ENCODE data around the gene PCMTD2.
"Not testable (repeated sequence)": the region's sequence is repeated elsewhere in the genome, so short reads cannot be mapped to it uniquely, and the experiment has no call there.

The PCMTD2 gene

DNA sequence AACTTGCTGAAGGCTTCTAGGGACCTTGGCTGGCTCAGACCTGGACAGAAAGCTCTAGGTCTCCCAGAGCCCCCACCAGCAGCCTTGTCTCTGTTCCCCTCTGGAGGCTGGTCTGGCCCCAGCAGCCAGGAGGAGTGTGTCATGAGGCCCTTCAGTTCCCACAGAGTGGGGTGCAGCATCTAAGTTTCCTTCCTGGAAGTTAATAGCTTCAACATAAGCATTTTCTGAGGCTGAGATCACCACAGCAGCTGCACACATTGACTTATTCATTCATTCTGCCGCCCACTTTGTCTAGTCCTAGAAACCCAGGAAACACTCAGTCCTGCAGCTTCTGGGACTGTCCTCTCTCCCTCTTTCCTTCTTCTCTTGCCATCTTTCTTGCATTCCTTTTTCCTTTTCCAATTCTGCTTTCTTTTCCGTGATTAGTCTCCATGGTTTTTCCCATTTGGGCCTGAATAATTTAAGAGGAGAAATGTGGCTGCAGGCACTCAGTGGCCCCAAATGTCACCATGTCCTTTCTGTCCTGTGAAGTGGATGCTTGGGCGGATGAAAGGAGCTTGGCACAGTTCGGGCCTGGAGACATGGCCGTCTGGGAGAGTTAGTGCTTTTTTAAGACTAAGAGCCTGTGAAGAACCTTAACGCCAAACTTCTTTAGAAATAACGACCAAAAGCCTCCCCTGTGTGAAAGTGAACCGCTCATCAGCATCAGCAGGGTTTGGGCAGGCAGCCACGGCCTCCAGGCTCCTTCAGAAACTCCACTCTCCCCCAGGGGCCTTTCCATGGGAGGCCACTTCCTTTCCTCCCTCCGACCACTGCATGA, 31.0 kb upstream of the PCMTD2 start:
- DNase-seq (ENCODE audit: low spot score): no peak

DNA sequence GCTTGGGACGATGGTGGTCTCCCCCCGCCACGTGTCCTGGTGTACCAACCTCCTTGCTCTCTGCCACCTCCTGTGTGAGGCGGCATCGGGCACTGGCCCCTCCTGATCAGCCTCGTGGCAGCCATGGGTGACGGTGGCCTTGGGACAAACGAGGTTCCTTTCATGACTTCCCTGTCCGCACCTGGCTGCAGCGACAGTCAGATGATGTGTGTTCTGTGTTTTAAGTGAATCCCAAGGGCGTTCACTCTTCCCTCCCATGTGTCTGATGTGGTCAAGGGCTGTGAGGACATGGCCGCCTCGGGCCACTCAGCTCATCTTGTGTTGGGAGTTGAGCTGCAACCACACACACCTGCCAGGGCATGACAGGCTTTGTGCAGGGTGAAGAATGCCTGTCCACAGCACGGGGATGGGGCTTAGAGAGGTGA, 30.4 kb upstream of the PCMTD2 start:
- no peak for DNase-seq (ENCODE audit: low spot score)

DNA sequence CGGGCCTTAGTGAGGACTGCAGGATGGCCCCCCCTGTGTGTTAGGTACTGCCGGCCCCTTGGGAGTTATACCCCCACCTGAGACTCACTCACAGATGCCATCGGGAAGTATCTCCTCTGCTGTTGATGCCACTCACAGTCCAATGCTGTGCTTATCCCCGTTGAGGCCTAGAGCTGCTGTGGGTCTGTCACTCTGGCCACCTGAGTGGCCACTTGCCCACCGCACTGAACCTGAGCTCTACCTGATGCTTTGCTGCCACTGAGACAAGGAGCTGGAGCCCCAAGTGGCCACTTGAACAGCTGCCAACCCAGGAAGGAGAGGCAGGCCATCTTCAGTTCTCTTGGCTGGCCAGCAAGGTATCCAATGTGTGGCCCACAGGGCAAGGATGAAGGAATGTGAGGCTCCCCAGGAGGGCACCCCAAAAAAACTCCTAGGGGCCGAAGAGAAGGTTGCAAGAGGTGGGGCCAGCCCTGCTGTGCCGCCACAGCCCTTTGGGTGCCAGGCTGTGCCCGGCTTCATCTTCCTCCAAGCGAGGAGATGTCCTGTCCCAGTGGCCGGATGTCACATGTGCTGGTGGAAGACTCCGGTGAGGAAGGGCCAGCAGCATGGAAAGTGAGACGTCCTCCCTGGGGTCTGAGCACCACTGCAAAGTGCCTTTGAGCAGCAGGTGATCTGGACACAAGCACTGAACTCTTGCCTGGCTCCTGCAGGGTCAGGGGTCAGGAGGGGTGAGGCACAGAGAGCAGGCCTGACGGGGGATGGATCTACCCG, 29.5 kb upstream of the PCMTD2 start:
- DNase-seq (ENCODE audit: low spot score): no peak

DNA sequence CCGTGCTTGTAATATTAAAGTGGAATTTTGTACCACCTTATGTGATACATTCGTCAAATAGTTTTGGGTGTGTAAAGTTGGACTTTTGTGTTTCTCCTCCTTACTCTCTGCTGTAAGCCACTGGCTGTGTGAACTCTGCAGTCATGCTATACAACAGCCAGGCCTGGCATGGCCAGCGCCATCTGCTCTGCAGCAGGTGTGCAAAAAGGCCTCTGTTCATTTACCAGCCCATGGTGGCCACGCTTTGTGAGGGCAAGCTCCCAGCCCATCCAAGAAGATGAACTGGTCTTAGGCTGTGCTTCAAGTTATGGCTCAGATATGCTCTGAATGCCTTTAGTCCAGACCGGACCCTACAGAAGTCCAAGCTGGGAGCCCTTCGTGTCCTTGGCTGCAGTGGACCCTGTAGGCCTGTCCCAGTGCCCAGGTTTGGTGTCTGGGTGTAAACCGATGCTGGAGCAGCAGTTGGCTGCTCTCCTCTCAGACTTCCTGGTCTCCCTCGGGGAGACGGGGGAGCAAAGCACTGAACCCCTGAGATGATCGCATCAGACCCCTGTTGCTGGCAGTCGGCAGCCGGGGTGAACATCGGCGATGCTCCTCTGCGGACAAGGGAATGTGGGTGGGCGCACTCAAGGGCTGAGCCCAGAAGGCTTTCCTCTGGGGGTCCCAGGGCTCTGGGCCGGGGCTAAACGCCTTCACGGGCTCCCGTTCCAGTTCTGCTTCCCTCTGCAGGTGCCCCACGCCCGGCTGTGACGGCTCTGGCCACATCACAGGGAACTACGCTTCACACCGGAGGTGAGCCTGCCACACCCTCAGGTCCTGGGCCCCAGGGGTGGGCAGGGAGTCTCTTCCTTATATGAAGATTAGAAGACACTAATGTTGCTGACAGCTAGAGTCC, 28.6 kb upstream of the PCMTD2 start:
- no peak for DNase-seq (ENCODE audit: low spot score)

DNA sequence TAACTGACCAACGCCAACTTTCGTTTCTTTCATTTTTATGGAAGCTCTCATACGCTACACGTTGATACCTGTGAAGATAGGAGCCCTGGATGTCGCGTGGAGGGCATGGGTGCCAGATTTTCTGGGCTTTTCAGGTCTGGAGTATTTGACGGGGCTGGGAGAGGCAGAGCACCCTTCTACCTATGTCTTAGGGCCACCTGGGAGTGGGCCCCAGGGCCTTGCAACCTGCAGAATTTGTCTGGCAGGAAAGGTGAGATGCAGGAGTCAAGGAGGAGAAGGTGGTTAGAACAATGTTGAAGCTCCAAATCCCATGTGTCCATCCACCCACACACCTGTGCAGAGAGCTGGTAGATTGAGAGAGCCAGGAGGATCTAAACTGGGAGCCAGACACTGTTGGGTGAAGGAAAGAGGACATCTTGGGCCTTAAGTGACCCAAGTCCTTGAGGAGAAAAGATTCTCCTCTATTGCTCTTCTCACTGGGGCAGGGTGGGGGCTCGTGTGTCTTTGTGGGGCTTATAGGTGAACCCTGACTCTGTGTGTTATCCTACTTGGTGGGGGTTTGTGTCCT, 27.4 kb upstream of the PCMTD2 start:
- DNase-seq (ENCODE audit: low spot score): no peak

DNA sequence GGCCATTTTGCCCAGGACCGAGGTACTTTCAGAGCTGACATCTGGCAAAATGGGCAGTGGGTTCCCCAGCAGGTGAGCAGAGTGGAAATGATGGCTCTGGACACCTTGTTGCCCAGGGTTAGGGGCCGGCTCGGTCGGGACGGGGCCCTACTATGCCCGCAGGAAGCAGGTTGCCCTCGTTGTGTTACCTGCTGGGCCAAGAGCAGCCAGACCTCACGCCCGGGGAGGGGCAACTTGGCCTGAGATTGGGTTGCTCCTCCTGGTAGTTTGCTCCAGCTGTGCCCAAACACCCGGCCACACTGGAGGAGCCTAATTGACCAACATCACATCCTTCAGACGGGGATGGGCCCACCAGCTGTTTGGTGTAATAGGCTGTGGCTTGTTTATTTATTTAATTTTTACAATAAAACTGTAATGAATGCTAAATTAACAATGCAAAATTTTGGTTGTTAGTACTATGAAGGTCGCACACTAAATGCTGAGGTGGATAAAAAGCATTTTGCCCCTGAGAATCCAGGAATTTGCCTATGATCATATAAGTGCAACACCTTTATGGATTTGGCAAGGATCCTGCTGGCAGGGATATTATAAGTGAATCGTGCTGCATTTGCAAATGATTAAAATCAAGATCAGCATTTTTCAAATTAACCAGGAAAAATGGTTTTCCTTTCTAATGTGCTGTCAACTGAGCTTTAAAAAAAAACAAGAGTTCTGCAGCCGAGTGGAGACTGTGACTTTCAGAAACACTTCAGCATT, 26.6 kb upstream of the PCMTD2 start:
- DNase-seq (ENCODE audit: low spot score): no peak

DNA sequence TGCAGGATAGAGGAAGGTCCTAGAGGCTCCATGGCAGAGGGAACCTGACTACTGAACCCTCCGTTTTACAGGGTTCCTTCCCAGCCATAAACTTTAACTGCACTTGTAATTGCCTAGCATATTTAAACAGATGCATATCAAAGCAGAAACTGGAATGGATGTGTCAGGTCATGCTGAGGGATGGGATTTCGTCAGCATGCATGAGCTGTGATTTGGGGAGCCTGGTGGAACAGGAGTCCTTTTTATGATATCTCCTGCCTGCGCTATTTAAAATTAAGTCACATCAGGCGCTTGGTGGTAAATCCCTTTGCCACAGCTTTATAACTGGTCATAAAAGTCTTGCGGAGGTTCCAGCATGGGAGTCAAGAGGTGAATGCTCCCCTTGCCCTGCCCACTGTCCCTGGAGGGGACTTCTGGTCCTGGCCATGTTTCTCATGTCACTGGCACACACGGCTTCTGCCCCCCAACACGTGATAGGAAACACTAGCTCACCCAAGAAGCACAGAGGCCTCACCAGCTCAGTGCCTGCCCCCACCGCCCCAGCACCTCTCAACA, 26.0 kb upstream of the PCMTD2 start:
- no peak for DNase-seq (ENCODE audit: low spot score)

DNA sequence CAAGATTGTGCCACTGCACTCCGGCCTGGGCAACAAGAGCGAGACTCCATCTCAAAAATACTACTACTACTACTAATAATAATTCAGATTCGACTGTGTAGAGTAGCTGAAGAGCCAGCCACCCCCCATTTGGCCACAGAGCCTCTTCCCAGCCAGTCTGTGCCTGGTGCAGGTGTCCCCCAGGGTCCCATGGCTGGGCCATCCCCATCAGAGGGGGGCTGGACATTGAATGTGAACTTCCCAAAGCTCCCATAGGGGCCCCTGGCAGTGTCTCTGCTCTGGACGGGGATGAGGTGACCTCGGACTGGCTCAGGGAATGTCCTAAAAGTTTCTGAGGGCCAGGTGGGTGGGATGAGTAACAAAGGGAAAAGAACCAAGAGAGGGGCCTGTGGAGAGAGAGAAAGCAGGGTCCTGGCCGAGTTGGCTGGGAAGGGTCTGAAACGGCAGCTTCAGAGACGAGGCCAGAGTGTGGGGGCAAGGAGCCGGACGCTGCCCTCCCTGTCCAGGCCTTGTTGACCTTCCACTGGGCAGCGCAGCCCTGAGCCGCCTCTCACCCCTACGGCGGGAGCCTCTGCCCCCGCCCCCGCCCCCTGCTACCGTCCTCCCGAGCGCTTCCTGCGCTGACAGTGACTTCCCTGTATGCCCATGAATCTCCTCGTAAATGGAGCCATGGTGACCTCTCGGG, 24.9 kb upstream of the PCMTD2 start:
- DNase-seq (ENCODE audit: low spot score): no peak

DNA sequence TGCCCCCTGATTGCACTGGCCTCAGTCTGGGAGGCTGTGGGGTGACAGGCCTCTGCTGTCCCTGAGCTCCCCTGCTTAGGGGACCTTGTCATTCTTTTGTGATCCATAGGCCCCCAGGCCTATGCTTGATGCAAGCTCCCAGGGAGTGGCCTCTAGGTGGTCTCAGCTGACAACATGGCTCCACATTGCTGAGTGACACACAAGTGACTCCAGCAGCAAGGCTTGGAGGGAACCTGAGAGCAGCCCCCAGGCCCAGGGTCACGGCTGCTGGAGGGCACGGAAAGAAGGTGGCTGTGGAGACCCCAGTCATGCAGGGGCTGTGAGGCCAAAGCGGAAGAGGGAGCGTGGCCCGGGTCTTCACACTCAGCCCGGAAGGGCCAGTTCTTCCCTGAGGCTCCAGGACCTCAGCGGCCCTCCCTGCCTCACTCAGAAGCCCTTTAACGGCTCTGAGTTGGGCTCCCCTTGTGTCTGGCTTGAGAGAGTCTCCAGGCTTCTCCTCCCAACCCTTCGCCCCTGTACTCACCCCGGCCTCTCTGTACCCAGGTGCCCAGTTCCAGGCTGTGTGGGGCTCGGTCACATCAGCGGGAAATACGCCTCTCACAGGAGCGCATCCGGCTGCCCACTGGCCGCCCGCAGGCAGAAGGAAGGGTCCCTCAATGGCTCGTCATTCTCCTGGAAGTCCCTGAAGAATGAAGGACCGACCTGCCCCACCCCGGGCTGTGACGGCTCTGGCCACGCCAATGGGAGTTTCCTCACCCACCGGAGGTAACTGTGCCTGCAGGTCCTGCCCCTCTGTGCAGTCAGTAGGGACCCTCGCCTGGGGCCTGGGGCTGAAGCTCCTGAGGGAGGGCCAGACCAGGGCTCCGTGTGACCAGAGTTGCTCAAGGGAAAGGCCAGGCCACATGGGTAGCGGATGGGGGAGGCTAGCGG, 23.7 kb upstream of the PCMTD2 start:
- no peak for DNase-seq (ENCODE audit: low spot score)

DNA sequence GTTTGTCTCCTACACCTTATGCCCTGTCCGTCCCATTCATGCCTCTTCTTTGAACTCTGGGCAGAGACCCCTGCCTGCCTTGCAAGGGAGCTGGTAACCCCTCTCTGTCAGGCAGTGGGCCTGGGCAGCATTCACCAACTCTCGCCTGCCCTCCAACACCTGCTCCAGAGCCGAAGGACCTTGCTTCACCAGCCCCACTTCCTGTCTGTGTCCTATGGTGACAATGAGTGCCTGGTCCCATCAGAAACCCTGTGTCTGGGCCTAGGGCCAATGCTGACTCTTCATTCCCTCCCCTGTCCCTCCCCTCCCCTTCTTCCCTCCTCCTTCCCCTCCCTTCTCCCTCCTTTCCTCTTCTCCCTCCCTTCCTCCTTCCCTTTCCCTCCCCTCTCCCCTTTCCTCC, 22.8 kb upstream of the PCMTD2 start:
- DNase-seq (ENCODE audit: low spot score): no peak

DNA sequence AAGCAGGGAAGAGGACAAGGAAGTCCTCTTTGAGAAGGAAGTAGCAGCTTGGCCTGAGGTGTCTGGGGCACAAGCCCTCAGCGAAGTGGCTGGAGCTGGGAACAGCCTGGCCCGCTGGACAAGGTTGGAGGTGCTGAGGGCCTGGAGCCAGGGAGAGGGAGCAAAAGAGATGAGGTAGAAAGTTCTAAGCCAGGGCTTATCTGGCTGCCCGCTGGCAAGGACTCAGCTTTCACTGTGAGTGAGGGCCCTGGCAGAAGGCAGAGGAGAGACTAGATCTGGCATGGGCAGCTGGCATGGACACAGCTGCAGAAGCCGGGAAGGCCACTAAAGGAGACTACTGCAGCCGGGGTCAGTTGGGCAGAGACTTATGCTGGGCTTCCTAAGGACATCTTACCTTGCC, 21.8 kb upstream of the PCMTD2 start:
- no peak for DNase-seq (ENCODE audit: low spot score)

DNA sequence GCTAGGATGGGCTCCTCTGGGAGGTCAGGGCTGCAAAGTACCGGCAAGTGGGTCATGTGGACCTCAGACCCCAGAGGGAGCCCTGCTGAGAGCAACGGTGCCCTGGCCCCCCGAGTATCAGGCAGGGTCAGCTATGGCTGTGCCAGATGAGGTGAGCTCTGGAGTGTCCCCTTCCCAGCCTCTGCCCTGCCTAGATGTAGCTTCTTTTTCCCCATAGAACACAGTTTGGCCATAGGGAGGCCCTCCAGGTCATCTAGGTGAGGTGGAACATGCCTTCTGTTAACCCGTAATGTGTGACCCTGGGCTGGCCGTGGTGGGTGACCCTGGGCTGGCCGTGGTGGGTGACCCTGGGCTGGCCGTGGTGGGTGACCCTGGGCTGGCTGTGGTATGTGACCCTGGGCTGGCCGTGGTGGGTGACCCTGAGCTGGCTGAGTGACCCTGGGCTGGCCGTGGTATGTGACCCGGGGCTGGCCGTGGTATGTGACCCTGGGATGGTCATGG, 21.2 kb upstream of the PCMTD2 start:
- no peak for DNase-seq (ENCODE audit: low spot score)

DNA sequence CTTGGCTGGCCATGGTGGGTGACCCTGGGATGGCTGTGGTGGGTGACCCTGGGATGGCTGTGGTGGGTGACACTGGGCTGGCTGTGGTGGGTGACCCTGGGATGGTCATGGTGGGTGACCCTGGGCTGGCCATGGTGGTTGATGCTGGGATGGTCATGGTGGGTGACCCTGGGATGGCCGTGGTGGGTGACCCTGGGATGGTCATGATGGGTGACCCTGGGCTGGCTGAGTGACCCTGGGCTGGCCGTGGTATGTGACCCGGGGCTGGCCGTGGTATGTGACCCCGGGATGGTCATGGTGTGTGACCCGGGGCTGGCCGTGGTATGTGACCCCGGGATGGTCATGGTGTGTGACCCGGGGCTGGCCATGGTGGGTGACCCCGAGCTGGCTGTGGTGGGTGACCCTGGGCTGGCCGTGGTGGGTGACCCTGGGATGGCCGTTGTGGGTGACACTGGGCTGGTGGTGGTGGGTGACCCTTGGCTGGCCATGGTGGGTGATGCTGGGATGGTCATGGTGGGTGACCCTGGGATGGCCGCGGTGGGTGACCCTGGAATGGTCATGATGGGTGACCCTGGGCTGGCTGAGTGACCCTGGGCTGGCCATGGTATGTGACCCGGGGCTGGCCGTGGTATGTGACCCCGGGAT, 20.5 kb upstream of the PCMTD2 start:
- not testable (repeated sequence) for DNase-seq (ENCODE audit: low spot score)

DNA sequence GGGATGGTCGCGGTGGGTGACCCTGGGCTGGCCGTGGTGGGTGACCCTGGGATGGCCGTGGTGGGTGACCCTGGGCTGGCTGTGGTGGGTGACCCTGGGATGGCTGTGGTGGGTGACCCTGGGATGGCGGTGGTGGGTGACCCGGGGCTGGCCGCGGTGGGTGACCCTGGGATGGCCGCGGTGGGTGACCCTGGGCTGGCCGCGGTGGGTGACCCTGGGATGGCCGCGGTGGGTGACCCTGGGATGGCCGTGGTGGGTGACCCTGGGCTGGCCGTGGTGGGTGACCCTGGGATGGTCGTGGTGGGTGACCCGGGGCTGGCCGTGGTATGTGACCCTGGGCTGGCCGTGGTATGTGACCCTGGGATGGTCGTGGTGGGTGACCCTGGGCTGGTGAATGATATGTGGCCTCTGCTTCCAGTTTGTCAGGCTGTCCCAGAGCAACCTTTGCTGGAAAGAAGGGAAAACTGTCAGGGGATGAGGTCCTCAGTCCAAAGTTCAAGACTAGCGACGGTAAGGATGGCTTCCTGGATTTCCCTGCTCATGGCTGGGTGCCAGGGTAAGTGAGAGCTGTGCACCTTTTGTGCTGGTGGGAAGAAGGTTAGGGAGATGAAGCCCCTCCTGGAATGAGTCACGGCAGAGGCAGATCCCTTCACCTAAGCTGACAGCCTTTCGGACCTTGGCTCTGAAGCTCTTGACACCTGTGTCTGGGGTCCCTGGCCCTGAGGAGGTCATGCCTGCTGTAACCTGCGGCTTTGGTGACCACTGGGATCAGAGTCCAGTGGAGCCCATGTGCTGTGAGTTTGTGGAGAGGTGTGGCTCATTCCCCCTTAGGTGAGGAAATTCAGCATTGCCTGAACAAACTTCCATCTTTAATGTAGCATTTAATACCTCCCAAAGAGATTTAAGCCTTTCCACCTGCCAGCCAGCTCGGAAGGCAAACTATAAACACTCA, 19.1 kb upstream of the PCMTD2 start:
- no peak for DNase-seq (ENCODE audit: low spot score)

DNA sequence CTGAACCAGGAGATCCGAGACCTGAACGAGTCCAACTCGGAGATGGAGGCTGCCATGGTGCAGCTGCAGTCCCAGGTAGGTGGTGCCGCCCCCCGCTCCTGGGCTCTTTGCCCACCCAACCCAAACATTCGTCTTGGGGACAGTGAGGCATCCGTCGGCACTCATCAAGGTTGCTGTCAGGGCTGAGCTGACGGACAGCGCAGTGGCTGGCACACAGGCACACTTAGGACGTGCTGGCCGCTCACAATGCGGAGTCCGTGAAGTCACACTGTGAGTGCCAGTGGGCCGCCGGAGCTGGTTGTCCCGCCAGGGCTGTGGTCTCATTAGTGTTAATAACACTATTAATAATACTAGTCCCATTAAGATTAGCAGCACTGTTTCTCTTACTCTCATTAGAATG, 18.2 kb upstream of the PCMTD2 start:
- DNase-seq (ENCODE audit: low spot score): no peak

DNA sequence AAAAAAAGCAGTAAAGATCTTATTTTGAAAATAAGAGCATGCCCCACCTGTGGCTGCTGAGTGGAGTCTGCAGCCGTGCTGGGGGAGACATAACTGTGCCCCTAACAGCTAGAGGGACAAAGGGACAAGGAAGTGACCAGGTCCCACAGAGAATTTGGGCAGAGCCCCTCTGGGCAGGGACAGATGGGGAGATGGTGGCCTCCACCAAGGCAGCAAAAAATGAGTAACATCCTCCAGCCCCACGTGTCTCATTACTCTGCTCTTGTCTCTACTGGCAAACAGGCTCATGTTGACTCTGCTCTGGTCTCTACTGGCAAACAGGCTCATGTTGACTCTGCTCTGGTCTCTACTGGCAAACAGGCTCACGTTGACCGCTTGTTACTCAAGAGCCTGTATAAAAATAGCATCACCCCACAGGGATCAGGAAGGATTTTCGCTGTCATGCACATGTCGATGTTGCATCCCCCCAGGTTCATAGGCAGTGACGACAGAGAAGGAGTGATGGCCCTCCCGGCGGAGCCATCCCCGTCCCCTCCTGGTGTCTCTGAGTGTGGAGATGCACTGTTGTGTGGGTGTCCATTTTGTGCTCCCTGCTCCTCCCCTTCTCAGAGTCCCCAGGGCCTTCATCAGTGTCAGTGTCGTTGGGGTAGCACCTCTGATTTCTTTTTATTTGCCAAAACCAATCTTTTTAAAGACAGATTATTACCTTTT, 17.3 kb upstream of the PCMTD2 start:
- DNase-seq (ENCODE audit: low spot score): no peak

Data from ecto neural progenitor cell (in vitro differentiated cells).